ENCODE data around the gene RFPL3. TPM values are rescaled to one million over a fixed set of nuclear protein-coding genes. Genes with fewer than 3 reads are reported as not detected.

The RFPL3 gene
- total and polyA plus RNA-seq, 10 of the 15 experiments (the other 5 are each of a cell fraction or from before 2014, with no cell fraction given): not detected

GRCh38 chr22:32341122-32341740 is 16.4 kb upstream of the RFPL3 start (continued):
- TF ChIP-seq EP300 (IDR thresholded peaks at IDR 0.05; ENCODE audit: borderline replicate concordance in 1 of 2, control insufficient read depth in 1 of 2, low read depth in 2 of 2, low read length in 2 of 2) (no peak), NFIC (IDR thresholded peaks at IDR 0.05; ENCODE audit: low read depth, low read length) (no peak), RUNX3 (IDR thresholded peaks at IDR 0.05; ENCODE audit: low read length) (no peak), NFYA (IDR thresholded peaks at IDR 0.05; ENCODE audit: borderline replicate concordance, low read depth, low read length) (no peak), RB1 (IDR thresholded peaks at IDR 0.05; ENCODE audit: borderline replicate concordance) (no peak), BMI1 (IDR thresholded peaks at IDR 0.05; ENCODE audit: borderline replicate concordance) (no peak), SREBF1 (IDR thresholded peaks at IDR 0.05; ENCODE audit: low read length) (no peak), RFX5 (IDR thresholded peaks at IDR 0.05; ENCODE audit: low read depth, low read length) (no peak)
- TF ChIP-seq, protein P1, sequence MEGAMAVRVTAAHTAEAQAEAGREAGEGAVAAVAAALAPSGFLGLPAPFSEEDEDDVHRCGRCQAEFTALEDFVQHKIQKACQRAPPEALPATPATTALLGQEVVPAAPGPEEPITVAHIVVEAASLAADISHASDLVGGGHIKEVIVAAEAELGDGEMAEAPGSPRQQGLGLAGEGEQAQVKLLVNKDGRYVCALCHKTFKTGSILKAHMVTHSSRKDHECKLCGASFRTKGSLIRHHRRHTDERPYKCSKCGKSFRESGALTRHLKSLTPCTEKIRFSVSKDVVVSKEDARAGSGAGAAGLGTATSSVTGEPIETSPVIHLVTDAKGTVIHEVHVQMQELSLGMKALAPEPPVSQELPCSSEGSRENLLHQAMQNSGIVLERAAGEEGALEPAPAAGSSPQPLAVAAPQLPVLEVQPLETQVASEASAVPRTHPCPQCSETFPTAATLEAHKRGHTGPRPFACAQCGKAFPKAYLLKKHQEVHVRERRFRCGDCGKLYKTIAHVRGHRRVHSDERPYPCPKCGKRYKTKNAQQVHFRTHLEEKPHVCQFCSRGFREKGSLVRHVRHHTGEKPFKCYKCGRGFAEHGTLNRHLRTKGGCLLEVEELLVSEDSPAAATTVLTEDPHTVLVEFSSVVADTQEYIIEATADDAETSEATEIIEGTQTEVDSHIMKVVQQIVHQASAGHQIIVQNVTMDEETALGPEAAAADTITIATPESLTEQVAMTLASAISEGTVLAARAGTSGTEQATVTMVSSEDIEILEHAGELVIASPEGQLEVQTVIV (IDR thresholded peaks at IDR 0.05; ENCODE audit: borderline replicate concordance, partially characterized antibody): no peak

DNA sequence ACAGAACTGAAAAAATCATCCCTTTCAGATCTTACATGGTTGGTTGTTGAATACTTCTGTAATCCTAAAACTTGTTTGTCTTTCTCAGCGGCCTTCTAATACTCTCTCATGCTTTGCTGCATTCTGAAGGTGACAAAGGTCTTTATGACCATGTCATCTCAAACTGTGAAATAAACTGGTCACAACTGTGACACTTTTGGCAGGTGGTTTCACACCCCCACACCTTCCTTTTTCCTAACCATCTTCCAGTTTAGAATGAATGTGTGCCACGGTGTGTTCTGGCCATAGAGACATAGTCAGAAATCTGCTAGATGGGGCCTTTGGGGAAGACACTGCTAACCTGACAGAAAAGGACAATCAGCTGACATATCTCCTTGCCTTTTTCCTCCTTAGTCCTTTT is 14.7 kb upstream of the RFPL3 start:
- ChIA-PET SMC1A (ENCODE audit: uncharacterized antibody, unreplicated experiment) (interaction anchor here (0.6 to 1.2 kb wide), 4 partner anchors 34 to 373 kb away, joined by 3 read pairs; no protein-coding TSS in a partner anchor), POLR2A (no interaction called here), CTCF (no interaction called here), RAD21 (ENCODE audit: unreplicated experiment) (no interaction called here)
- Histone ChIP-seq H3K79me2 (ENCODE audit: control insufficient read depth, insufficient read depth, low read length) (no peaks in the 10 kb centered on the region), H3K27me3 (replicated peaks in 1 of 2; ENCODE audit: control insufficient read depth in 2 of 2, insufficient read depth in 2 of 2, low read length in 1 of 2) (no peaks in the 10 kb centered on the region; a peak in 2 of 4 replicates), H3K4me1 (ENCODE audit: control insufficient read depth, insufficient read depth, low read length) (no peaks in the 10 kb centered on the region), H3K4me3 (no peak overlapping the region), H3K9ac (ENCODE audit: control insufficient read depth, insufficient read depth, low read length) (no peak overlapping the region), H3K36me3 (ENCODE audit: control insufficient read depth in 2 of 2, insufficient read depth in 2 of 2, low read length in 1 of 2) (no peaks in the 10 kb centered on the region), H4K20me1 (ENCODE audit: control insufficient read depth, insufficient read depth) (no peaks in the 10 kb centered on the region), H3K9me3 (replicated peaks; ENCODE audit: control insufficient read depth, insufficient read depth, low read length) (no peaks in the 10 kb centered on the region), H3K4me2 (ENCODE audit: control insufficient read depth, insufficient read depth) (no peak overlapping the region), H2AFZ (ENCODE audit: control insufficient read depth, low read depth, low read length) (no peak overlapping the region), H3K27ac (ENCODE audit: control insufficient read depth, insufficient read depth) (no peak overlapping the region)
- DNase-seq (ENCODE audit: low read depth, low spot score): no peak
- ATAC-seq: peak; percentile 45
- WGBS (ENCODE audit: insufficient coverage, insufficient replicate concordance, low lambda C conversion rate, missing lambda C conversion rate): 18% methylated on average over 2 of the region's 2 CpGs
- intact Hi-C loops (cut with micrococcal nuclease; ENCODE audit: unreplicated experiment): no loop called here
- no peak for FAIRE-seq
- BruUV-seq (replicated peaks): no TSS peak
- in situ Hi-C loops (cut with MboI): no loop called here
- TF ChIP-seq MEF2A (IDR thresholded peaks at IDR 0.05; ENCODE audit: insufficient read depth, low read depth, low read length) (no peak), PML (IDR thresholded peaks at IDR 0.05; ENCODE audit: low read length) (no peak), ZNF384 (IDR thresholded peaks at IDR 0.05; ENCODE audit: borderline replicate concordance, low read depth, low read length) (no peak), GATAD2B (conservative IDR thresholded peaks at IDR 0.05; ENCODE audit: low read depth) (no peak), CREB1 (IDR thresholded peaks at IDR 0.05; ENCODE audit: low read depth) (no peak), ZNF207 (IDR thresholded peaks at IDR 0.05; ENCODE audit: borderline replicate concordance) (no peak), SREBF1 (IDR thresholded peaks at IDR 0.05; ENCODE audit: low read length) (no peak), IKZF1 (conservative IDR thresholded peaks at IDR 0.05) (peak; percentile 57), MTA2 (IDR thresholded peaks at IDR 0.05; ENCODE audit: low read depth) (peak; percentile 60; the same call in 1 of the 2 replicates), ASH2L (IDR thresholded peaks at IDR 0.05; ENCODE audit: borderline replicate concordance, low read depth) (no peak), IKZF2 (IDR thresholded peaks at IDR 0.05) (peak; percentile 38 to 49; a peak in 2 of 4 replicates), NFIC (IDR thresholded peaks at IDR 0.05; ENCODE audit: low read depth, low read length) (no peak)
- TF ChIP-seq, protein P2, sequence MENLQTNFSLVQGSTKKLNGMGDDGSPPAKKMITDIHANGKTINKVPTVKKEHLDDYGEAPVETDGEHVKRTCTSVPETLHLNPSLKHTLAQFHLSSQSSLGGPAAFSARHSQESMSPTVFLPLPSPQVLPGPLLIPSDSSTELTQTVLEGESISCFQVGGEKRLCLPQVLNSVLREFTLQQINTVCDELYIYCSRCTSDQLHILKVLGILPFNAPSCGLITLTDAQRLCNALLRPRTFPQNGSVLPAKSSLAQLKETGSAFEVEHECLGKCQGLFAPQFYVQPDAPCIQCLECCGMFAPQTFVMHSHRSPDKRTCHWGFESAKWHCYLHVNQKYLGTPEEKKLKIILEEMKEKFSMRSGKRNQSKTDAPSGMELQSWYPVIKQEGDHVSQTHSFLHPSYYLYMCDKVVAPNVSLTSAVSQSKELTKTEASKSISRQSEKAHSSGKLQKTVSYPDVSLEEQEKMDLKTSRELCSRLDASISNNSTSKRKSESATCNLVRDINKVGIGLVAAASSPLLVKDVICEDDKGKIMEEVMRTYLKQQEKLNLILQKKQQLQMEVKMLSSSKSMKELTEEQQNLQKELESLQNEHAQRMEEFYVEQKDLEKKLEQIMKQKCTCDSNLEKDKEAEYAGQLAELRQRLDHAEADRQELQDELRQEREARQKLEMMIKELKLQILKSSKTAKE (IDR thresholded peaks at IDR 0.05; ENCODE audit: low read depth, poor library complexity, severe bottlenecking): no peak

Measured in GM12878 (cell line).